Measurements from ENCODE around the gene CFDP1. TPM values are rescaled to one million over a fixed set of nuclear protein-coding genes. Genes with fewer than 3 reads are reported as not detected.

Gene CFDP1
- total and polyA plus RNA-seq, 2 of the 13 experiments (the other 11 are each of a cell fraction or from before 2014, with no cell fraction given): 78.6 to 153 TPM

DNA sequence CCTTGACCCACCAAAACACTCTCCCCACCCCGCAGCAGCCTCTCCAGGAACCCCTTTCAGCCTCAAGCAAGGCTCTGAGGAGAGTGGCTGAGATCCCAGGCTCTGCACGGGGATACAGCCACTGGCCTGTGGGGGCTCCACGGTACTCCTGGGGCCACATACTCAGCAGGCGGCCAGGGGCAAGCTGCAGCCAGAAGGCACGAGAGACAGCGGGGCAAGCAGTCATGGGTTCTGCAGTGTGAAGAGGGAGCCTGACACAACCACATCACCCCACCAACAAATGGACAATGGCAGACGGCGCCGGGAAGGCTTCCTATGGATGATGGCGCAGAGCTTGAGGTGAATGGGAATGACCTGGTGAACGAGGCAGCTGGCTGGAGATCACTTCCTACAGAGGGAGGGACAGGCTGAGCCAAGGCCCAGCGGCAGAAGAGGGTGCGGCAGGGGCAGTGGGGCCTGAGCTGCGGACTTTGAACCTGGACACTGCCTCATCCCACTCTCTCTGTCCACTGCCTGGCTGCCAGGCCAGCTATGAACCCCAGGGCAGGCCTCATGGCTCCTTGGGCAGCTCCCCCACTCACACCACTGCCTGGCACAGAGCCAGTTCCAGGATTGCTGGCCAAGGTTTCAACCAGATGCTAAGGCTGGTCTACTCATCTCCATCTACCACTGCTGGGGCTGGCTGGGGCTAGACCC lies 171.1 kb downstream of the CFDP1 start (continued):
- peak; percentile 84 for TF ChIP-seq ZBTB38 (CRISPR knock-in tag; IDR thresholded peaks at IDR 0.05)
- peak; percentile 94 for TF ChIP-seq SAP130 (CRISPR knock-in tag; IDR thresholded peaks at IDR 0.05; ENCODE audit: low read depth)
- TF ChIP-seq ZNF713 (CRISPR knock-in tag; IDR thresholded peaks at IDR 0.05): no peak
- no peak for TF ChIP-seq ZBTB3 (CRISPR knock-in tag; IDR thresholded peaks at IDR 0.05; ENCODE audit: borderline replicate concordance, low read depth)
- peak in 1 of 2 experiments; percentile 41; a peak in 2 of 4 replicates for TF ChIP-seq NR2F1 (CRISPR knock-in tag; IDR thresholded peaks at IDR 0.05)
- peak; percentile 83; the same call in 1 of the 2 replicates for TF ChIP-seq ZNF746 (CRISPR knock-in tag; IDR thresholded peaks at IDR 0.05)
- peak; percentile 60; the same call in 1 of the 2 replicates for TF ChIP-seq KDM1A (CRISPR knock-in tag; IDR thresholded peaks at IDR 0.05)
- TF ChIP-seq, protein P1, sequence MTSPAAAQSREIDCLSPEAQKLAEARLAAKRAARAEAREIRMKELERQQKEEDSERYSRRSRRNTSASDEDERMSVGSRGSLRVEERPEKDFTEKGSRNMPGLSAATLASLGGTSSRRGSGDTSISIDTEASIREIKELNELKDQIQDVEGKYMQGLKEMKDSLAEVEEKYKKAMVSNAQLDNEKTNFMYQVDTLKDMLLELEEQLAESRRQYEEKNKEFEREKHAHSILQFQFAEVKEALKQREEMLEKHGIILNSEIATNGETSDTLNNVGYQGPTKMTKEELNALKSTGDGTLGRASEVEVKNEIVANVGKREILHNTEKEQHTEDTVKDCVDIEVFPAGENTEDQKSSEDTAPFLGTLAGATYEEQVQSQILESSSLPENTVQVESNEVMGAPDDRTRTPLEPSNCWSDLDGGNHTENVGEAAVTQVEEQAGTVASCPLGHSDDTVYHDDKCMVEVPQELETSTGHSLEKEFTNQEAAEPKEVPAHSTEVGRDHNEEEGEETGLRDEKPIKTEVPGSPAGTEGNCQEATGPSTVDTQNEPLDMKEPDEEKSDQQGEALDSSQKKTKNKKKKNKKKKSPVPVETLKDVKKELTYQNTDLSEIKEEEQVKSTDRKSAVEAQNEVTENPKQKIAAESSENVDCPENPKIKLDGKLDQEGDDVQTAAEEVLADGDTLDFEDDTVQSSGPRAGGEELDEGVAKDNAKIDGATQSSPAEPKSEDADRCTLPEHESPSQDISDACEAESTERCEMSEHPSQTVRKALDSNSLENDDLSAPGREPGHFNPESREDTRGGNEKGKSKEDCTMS (CRISPR knock-in tag; conservative IDR thresholded peaks at IDR 0.05): no peak
- TF ChIP-seq PAF1 (CRISPR knock-in tag; IDR thresholded peaks at IDR 0.05): no peak
- peak; percentile 52 for TF ChIP-seq DR1 (CRISPR knock-in tag; IDR thresholded peaks at IDR 0.05)
- TF ChIP-seq SOX6 (IDR thresholded peaks at IDR 0.05): no peak
- peak; percentile 89 for TF ChIP-seq SOX6 (CRISPR knock-in tag; IDR thresholded peaks at IDR 0.05)
- peak; percentile 96 for TF ChIP-seq ZNF296 (CRISPR knock-in tag; conservative IDR thresholded peaks at IDR 0.05)
- no peak for TF ChIP-seq TBP (CRISPR knock-in tag; IDR thresholded peaks at IDR 0.05)
- TF ChIP-seq ZNF34 (CRISPR knock-in tag; IDR thresholded peaks at IDR 0.05; ENCODE audit: borderline replicate concordance): no peak
- TF ChIP-seq HHEX (CRISPR knock-in tag; IDR thresholded peaks at IDR 0.05): peak; percentile 54; the same call in 1 of the 2 replicates
- no peak for TF ChIP-seq SRSF4 (IDR thresholded peaks at IDR 0.05; ENCODE audit: low read depth, low read length, poor library complexity, severe bottlenecking)
- TF ChIP-seq, protein P2, sequence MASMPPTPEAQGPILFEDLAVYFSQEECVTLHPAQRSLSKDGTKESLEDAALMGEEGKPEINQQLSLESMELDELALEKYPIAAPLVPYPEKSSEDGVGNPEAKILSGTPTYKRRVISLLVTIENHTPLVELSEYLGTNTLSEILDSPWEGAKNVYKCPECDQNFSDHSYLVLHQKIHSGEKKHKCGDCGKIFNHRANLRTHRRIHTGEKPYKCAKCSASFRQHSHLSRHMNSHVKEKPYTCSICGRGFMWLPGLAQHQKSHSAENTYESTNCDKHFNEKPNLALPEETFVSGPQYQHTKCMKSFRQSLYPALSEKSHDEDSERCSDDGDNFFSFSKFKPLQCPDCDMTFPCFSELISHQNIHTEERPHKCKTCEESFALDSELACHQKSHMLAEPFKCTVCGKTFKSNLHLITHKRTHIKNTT (CRISPR knock-in tag; IDR thresholded peaks at IDR 0.05): no peak
- no peak for TF ChIP-seq CEBPB (IDR thresholded peaks at IDR 0.05; ENCODE audit: borderline replicate concordance, low read depth, low read length)
- 0 out of 2 replicates have a peak, but pooled peaks have one; percentile 78 for TF ChIP-seq DNMT3B (CRISPR knock-in tag; conservative IDR thresholded peaks at IDR 0.05)
- peak; percentile 42 for TF ChIP-seq NFYC (CRISPR knock-in tag; IDR thresholded peaks at IDR 0.05)
- TF ChIP-seq ZMYM4 (CRISPR knock-in tag; IDR thresholded peaks at IDR 0.05): peak; percentile 77; the same call in 1 of the 2 replicates
- TF ChIP-seq MBNL3 (CRISPR knock-in tag; conservative IDR thresholded peaks at IDR 0.05): no peak
- TF ChIP-seq, protein P3, sequence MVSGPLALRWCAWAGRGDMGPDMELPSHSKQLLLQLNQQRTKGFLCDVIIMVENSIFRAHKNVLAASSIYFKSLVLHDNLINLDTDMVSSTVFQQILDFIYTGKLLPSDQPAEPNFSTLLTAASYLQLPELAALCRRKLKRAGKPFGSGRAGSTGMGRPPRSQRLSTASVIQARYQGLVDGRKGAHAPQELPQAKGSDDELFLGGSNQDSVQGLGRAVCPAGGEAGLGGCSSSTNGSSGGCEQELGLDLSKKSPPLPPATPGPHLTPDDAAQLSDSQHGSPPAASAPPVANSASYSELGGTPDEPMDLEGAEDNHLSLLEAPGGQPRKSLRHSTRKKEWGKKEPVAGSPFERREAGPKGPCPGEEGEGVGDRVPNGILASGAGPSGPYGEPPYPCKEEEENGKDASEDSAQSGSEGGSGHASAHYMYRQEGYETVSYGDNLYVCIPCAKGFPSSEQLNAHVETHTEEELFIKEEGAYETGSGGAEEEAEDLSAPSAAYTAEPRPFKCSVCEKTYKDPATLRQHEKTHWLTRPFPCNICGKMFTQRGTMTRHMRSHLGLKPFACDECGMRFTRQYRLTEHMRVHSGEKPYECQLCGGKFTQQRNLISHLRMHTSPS (CRISPR knock-in tag; IDR thresholded peaks at IDR 0.05; ENCODE audit: low read depth): peak; percentile 99
- TF ChIP-seq ELF4 (CRISPR knock-in tag; IDR thresholded peaks at IDR 0.05; ENCODE audit: borderline replicate concordance): no peak

Measured in HepG2 (cell line).